PC-9 (cell line): ENCODE results near the gene GSN. TPM values are rescaled to one million over a fixed set of nuclear protein-coding genes. Genes with fewer than 3 reads are reported as not detected.

ENCODE experiments used
- BruUV-seq: library from RNA; stranded (reverse); fragments of 400-500 nt; replicated peaks from 2 replicates; lab custom pipeline; 2021; lab: Mats Ljungman, UMichigan
- CTCF ChIA-PET: fragments of 300-600 bp; sonication (Branson Sonifier 250); formaldehyde crosslinking; loops from one replicate; lab custom pipeline; 2022; ENCODE audit warnings: antibody characterized with exemption; lab: Charles Lee
- POLR2A ChIA-PET: fragments of 300-600 bp; sonication (Branson Sonifier 250); formaldehyde crosslinking; loops from one replicate; lab custom pipeline; 2022; ENCODE audit warnings: antibody characterized with exemption; ENCODE audit not compliant: unreplicated experiment; lab: Charles Lee
- DNase-seq, 2 experiments: peaks; one replicate each; pipeline versions ENCODE4 v3.0.0 to v3.0.0-alpha.2; 2015 to 2022; ENCODE audit warnings: mixed read lengths in 1 of 2
- H2AFZ ChIP-seq: fragments of 200-600 bp; sonication (generic); 2 replicates; pipeline ENCODE4 v1.8.1; 2017; ENCODE audit warnings: antibody characterized with exemption
- H3F3A ChIP-seq: fragments of 200-600 bp; sonication (generic); 2 replicates; pipeline ENCODE4 v1.8.1; 2017; ENCODE audit warnings: antibody characterized with exemption, mild to moderate bottlenecking, low read depth; ENCODE audit not compliant: insufficient read depth
- H3K27ac ChIP-seq: fragments of 200-600 bp; sonication (generic); 2 replicates; pipeline ENCODE4 v1.6.1; 2016; ENCODE audit warnings: mixed run types
- H3K27me3 ChIP-seq: fragments of 200-600 bp; sonication (generic); 2 replicates; pipeline ENCODE4 v1.6.1; 2016; ENCODE audit warnings: low read depth, mixed run types; ENCODE audit not compliant: insufficient read depth
- H3K36me3 ChIP-seq: fragments of 200-600 bp; sonication (generic); 2 replicates; pipeline ENCODE4 v1.6.1; 2016; ENCODE audit warnings: low read depth, mixed run types
- H3K4me1 ChIP-seq: fragments of 200-600 bp; sonication (generic); replicated peaks from 2 replicates; pipeline ENCODE4 v1.6.1; 2016; ENCODE audit warnings: mixed run types; ENCODE audit not compliant: insufficient read depth
- H3K4me2 ChIP-seq: fragments of 200-600 bp; sonication (generic); 2 replicates; pipeline ENCODE4 v1.6.1; 2017; ENCODE audit warnings: mixed run types
- H3K4me3 ChIP-seq: fragments of 200-600 bp; sonication (generic); 2 replicates; pipeline ENCODE4 v1.6.1; 2016; ENCODE audit warnings: mixed run types
- H3K79me2 ChIP-seq: fragments of 200-600 bp; sonication (generic); 2 replicates; pipeline ENCODE4 v1.6.1; 2017; ENCODE audit warnings: low read depth, mixed run types
- H3K9me2 ChIP-seq: fragments of 200-600 bp; sonication (generic); 2 replicates; pipeline ENCODE4 v1.8.1; 2017; ENCODE audit warnings: mild to moderate bottlenecking; ENCODE audit not compliant: insufficient read depth
- H3K9me3 ChIP-seq: fragments of 200-600 bp; sonication (generic); 2 replicates; pipeline ENCODE4 v1.8.1; 2016; ENCODE audit warnings: low read depth; ENCODE audit not compliant: insufficient read depth
- H4K20me1 ChIP-seq: fragments of 200-600 bp; sonication (generic); 2 replicates; pipeline ENCODE4 v1.8.1; 2017; ENCODE audit not compliant: insufficient read depth
- EZH2 ChIP-seq: fragments of 200-600 bp; sonication (generic); IDR thresholded peaks from 2 replicates; pipeline ENCODE4 v1.8.0; 2017; ENCODE audit warnings: antibody characterized with exemption, low read depth
- intact Hi-C: fragments of 100-400 bp; cut with micrococcal nuclease; formaldehyde crosslinking; loops from one replicate; pipeline ENCODE4 v1.10.0; 2022; ENCODE audit not compliant: unreplicated experiment
- total RNA-seq: library from RNA; stranded (reverse); gene quantifications from 2 replicates; pipeline ENCODE4 v1.2.3, GENCODE V29; 2021
- TF ChIP-seq, protein P1 (sequence below): fragments of 200-600 bp; sonication (generic); conservative IDR thresholded peaks from 2 replicates; pipeline ENCODE4 v1.6.1; 2017; ENCODE audit warnings: mixed run types, antibody characterized with exemption, mild to moderate bottlenecking, moderate library complexity

The GSN gene
- total RNA-seq, 1 experiment from 2014 or later: 135 TPM

DNA sequence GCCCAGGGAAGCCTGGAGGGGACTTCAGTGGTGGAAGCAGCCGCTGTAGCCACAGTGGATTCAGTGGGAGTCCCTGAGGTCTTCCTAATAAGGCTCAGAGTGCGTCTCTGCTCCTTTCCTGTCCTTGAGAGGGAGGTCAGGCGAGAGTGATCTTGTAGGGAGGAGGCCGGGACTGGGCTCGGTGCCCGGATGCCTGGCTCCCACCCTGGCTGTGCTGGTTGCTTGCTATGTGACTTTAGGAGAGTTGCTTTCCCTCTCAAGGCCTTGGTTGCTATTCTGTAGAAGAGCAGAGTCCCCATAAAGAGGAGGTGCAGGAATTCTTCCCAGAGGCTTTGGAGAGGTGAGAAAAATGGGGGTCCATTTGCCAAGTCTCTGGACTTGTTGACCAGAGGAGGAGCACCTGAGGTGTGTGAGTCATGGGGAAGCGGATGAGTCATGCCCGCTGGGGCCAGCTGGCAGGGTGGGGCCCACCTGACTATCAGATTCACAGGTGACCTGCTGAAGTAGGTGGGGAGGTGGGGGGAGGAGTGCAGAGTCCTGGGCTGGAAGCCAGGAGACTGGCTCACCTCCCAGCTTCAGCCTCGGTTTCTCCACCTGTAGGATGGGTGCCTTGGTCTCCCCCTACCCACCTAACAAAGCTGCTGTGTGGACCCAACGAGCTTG lies 13.8 kb downstream of the GSN start:
- peaks cover 61% of the 10 kb centered on the region for H3F3A ChIP-seq
- intact Hi-C loops: loop anchor here (5.0 to 10.0 kb wide), 4 partner anchors 91 to 547 kb away; partner anchors contain the start of genes CNTRL and STOM
- no TSS peak for BruUV-seq
- peak; percentile 96 to 98 for DNase-seq
- no peaks in the 10 kb centered on the region for H3K36me3 ChIP-seq
- no peaks in the 10 kb centered on the region for H4K20me1 ChIP-seq
- H3K27me3 ChIP-seq: no peaks in the 10 kb centered on the region
- TF ChIP-seq, protein P1, sequence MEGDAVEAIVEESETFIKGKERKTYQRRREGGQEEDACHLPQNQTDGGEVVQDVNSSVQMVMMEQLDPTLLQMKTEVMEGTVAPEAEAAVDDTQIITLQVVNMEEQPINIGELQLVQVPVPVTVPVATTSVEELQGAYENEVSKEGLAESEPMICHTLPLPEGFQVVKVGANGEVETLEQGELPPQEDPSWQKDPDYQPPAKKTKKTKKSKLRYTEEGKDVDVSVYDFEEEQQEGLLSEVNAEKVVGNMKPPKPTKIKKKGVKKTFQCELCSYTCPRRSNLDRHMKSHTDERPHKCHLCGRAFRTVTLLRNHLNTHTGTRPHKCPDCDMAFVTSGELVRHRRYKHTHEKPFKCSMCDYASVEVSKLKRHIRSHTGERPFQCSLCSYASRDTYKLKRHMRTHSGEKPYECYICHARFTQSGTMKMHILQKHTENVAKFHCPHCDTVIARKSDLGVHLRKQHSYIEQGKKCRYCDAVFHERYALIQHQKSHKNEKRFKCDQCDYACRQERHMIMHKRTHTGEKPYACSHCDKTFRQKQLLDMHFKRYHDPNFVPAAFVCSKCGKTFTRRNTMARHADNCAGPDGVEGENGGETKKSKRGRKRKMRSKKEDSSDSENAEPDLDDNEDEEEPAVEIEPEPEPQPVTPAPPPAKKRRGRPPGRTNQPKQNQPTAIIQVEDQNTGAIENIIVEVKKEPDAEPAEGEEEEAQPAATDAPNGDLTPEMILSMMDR: no peak; the same call in 1 of the 2 replicates
- no peak for TF ChIP-seq EZH2
- H3K9me3 ChIP-seq: no peaks in the 10 kb centered on the region
- H3K9me2 ChIP-seq: no peaks in the 10 kb centered on the region
- no peaks in the 10 kb centered on the region for H3K79me2 ChIP-seq
- CTCF ChIA-PET: interaction anchor here (0.8 to 2.8 kb wide), 3 partner anchors 13 to 551 kb away, joined by 3 to 11 read pairs (median 9); partner anchors contain the start of gene GSN
- H2AFZ ChIP-seq: peak overlapping the region; percentile 29; the same call in 1 of the 2 replicates
- no peak overlapping the region for H3K4me3 ChIP-seq
- H3K4me2 ChIP-seq: peak overlapping the region; percentile 59
- peak overlapping the region; percentile 86 for H3K27ac ChIP-seq
- H3K4me1 ChIP-seq: peaks cover 82% of the 10 kb centered on the region
- POLR2A ChIA-PET: interaction anchor here (0.5 to 0.6 kb wide), 4 partner anchors 22 to 1547 kb away, joined by 3 to 10 read pairs (median 3); partner anchors contain the start of gene PDCL

DNA sequence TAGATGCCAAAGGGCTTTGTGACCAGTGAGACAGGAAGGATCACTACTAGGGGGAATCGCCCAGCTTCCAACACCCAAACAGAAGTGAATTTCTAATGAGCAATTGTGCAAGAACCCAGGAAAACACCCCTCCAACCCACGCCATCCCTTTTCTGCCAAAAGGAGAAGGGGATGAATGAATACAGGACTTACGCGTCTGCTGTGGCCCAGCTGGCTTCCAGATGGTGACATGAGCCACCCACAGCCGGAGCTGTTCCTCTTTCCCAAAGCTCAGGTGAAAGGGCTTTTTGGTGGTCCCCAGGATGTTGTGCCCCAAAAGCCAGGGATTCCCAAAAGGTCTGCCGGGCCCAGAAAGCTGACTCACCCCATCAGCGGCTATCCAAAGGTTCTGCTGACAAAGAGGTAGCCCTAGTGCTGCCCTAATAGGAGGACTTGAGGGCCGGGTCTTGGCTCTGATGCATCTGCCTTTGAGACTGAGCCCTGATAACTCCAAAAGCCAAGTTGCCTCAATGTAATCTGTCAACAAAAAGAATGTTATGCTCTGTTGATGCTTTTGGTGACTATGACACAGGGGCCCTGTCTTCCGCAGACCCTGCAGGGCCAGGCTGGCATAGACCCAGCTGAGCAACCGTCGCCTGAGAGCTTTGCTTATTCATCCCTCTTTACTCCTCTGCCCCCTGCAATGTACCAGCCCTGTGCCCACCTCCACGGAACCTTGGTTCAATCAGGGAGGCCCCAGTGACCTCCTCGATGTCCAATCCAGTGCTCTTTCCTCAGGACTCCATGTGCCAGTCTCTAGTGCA lies 14.5 kb downstream of the GSN start:
- no peak overlapping the region for H2AFZ ChIP-seq
- ChIA-PET POLR2A (interaction anchor here (0.5 to 0.6 kb wide), 3 partner anchors 22 to 1546 kb away, joined by 3 to 10 read pairs (median 3); partner anchors contain the start of gene PDCL), CTCF (interaction anchor here (0.8 to 2.8 kb wide), 3 partner anchors 14 to 552 kb away, joined by 3 to 11 read pairs (median 9); partner anchors contain the start of gene GSN)
- H3K4me2 ChIP-seq: peak overlapping the region; percentile 50
- H3F3A ChIP-seq: peaks cover 63% of the 10 kb centered on the region
- H3K27ac ChIP-seq: peak overlapping the region; percentile 86
- H3K79me2 ChIP-seq: no peaks in the 10 kb centered on the region
- DNase-seq: peak; percentile 29 to 36
- peaks cover 83% of the 10 kb centered on the region for H3K4me1 ChIP-seq
- H3K4me3 ChIP-seq: no peak overlapping the region
- intact Hi-C loops: loop anchor here (5.0 to 10.0 kb wide), 4 partner anchors 90 to 548 kb away; partner anchors contain the start of genes CNTRL and STOM
- no peaks in the 10 kb centered on the region for H3K27me3 ChIP-seq
- TF ChIP-seq, protein P1: no peak
- TF ChIP-seq EZH2: no peak
- BruUV-seq: no TSS peak
- H3K9me2 ChIP-seq: no peaks in the 10 kb centered on the region
- no peaks in the 10 kb centered on the region for H3K36me3 ChIP-seq
- no peaks in the 10 kb centered on the region for H3K9me3 ChIP-seq
- no peaks in the 10 kb centered on the region for H4K20me1 ChIP-seq

DNA sequence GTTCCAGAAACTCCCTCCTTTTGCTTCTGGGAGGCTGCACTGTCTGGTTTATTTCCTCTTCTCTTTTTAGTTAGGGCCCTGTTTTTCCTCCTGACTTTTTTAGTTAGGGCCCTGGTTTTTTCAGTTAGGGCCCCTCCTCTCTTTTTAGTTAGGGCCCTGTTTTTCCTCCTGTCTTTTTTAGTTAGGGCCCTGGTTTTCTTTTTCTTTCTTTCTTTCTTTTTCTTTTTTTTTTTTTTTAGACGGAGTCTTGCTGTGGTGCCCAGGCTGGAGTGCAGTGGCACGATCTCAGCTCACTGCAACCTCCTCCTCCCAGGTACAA lies 15.1 kb downstream of the GSN start:
- intact Hi-C loops: loop anchor here (5.0 to 10.0 kb wide), 4 partner anchors 89 to 548 kb away; partner anchors contain the start of genes CNTRL and STOM
- Histone ChIP-seq H3K9me3 (no peaks in the 10 kb centered on the region), H3K4me3 (no peak overlapping the region), H4K20me1 (no peaks in the 10 kb centered on the region), H3K27ac (no peak overlapping the region), H3K79me2 (no peaks in the 10 kb centered on the region), H2AFZ (no peak overlapping the region), H3K4me1 (peaks cover 83% of the 10 kb centered on the region), H3F3A (peaks cover 63% of the 10 kb centered on the region), H3K27me3 (no peaks in the 10 kb centered on the region), H3K36me3 (no peaks in the 10 kb centered on the region), H3K4me2 (peak overlapping the region; percentile 50), H3K9me2 (no peaks in the 10 kb centered on the region)
- TF ChIP-seq, protein P1: no peak
- no peak for TF ChIP-seq EZH2
- DNase-seq: no peak
- POLR2A ChIA-PET: no interaction called here
- CTCF ChIA-PET: no interaction called here
- BruUV-seq: no TSS peak
